Upper lobe of left lung (tissue), 6 donors: ENCODE results near the gene NHS. TPM values are rescaled to one million over a fixed set of nuclear protein-coding genes. Genes with fewer than 3 reads are reported as not detected.
"Not testable (repeated sequence)": the region's sequence is repeated elsewhere in the genome, so short reads cannot be mapped to it uniquely, and the experiment has no call there.

Experiments used
- ATAC-seq, 2 donors: fragments of 200-7000 bp; cut with Tn5 transposase; one replicate each; pipeline ENCODE4 v1.9.1; 2022; ENCODE audit warnings: mild to moderate bottlenecking in 2 of 2, moderate library complexity in 2 of 2; ENCODE audit not compliant: low FRiP score in 2 of 2
- DNase-seq, 2 donors: peaks; one replicate each; pipeline ENCODE4 v3.0.0-alpha.2; 2019 to 2020
- H3K27ac ChIP-seq, 4 donors: fragments of 200-600 bp; sonication (generic); one replicate each; pipeline ENCODE4 v1.5.1; 2016 to 2019
- H3K27me3 ChIP-seq, 4 donors: fragments of 200-600 bp; sonication (generic); one replicate each; pipeline ENCODE4 v1.5.1; 2017 to 2019
- H3K36me3 ChIP-seq, 4 donors: fragments of 200-600 bp; sonication (generic); one replicate each; pipeline ENCODE4 v1.5.1; 2016 to 2019
- H3K4me1 ChIP-seq, 4 donors: fragments of 200-600 bp; sonication (generic); one replicate each; pipeline ENCODE4 v1.5.1; 2018 to 2019
- H3K4me3 ChIP-seq, 4 donors: fragments of 200-600 bp; sonication (generic); one replicate each; pipeline ENCODE4 v1.5.1; 2017 to 2019; ENCODE audit warnings: mild to moderate bottlenecking in 2 of 4, moderate library complexity in 1 of 4
- H3K9me3 ChIP-seq, 4 donors: fragments of 200-600 bp; sonication (generic); one replicate each; pipeline ENCODE4 v1.5.1; 2018 to 2019
- EP300 ChIP-seq, 4 donors: sonication (generic); formaldehyde crosslinking; IDR thresholded peaks; one replicate each; pipeline ENCODE4 v1.5.1; 2017; ENCODE audit warnings: antibody characterized with exemption in 4 of 4, control low read depth in 2 of 4
- POLR2A ChIP-seq, 4 donors: fragments of 450-650 bp; IDR thresholded peaks; one replicate each; pipeline ENCODE4 v1.5.1; 2016 to 2017; ENCODE audit warnings: antibody characterized with exemption in 4 of 4, mild to moderate bottlenecking in 2 of 4
- POLR2AphosphoS5 ChIP-seq, 2 donors: sonication (generic); formaldehyde crosslinking; IDR thresholded peaks; one replicate each; pipeline ENCODE4 v1.5.1; 2017; ENCODE audit warnings: antibody characterized with exemption in 2 of 2
- WGBS, 2 donors: methylation state at CpG; one replicate each; pipeline ENCODE4 v1.1.5; 2017 to 2018; 5-methylcytosine and 5-hydroxymethylcytosine counted together
- total RNA-seq, 6 donors: library from RNA; depleted of rRNA in 4 of 6; stranded (reverse); fragments of >200 nt in 4 of 6; gene quantifications; one replicate each; pipeline versions ENCODE4 v1.1.0 to v1.2.1, GENCODE V29; 2016 to 2021
- TF ChIP-seq, protein P1 (sequence below), 6 experiments: fragments of 450-650 bp in 4 of 6; fragments of 200-600 bp in 2 of 6; sonication (generic) in 2 of 6; IDR thresholded peaks; one replicate each; pipeline ENCODE4 v1.5.1; 2016 to 2019; ENCODE audit warnings: antibody characterized with exemption in 6 of 6
- donor health status: DM: no; HTN: no; CAD: no; lungs with moderate emphysema.
- donor health status: DM: no; HTN: yes; CAD: no; lungs with severe emphysema.

The NHS gene
- total RNA-seq, 6 donors from 2014 or later = 0.46 to 6.3 (median 2.4) TPM

DNA sequence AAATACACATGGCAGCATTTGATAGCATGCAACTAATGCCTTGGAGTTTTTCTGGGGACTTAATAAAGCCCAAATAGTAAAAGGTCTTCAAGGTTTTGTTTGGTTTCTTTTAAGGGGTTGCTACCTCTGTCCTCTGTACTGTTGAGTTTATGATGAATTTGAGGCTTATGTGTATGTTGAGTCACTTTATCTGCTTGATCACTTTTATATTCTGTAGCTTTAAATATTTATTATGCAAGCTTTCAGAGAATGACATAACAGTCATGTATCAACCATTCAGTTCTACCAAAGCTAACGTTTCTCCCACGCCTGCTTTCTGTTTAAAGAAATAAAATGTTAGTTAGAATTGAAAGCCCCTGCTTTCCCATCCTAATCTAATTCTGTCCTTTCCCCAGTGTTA, 122.2 kb downstream of the NHS start:
- 57 to 65% methylated on average over 2 of the region's 2 CpGs for WGBS, 2 donors
- no peak for DNase-seq
- no peak for ATAC-seq
- H3K9me3 ChIP-seq = no peaks in the 10 kb centered on the region
- no peaks in the 10 kb centered on the region for H3K36me3 ChIP-seq
- no peak overlapping the region for H3K4me3 ChIP-seq
- TF ChIP-seq POLR2A (IDR thresholded peaks at IDR 0.05) (no peak), POLR2AphosphoS5 (IDR thresholded peaks at IDR 0.05) (no peak), EP300 (IDR thresholded peaks at IDR 0.05) (no peak)
- TF ChIP-seq, protein P1, sequence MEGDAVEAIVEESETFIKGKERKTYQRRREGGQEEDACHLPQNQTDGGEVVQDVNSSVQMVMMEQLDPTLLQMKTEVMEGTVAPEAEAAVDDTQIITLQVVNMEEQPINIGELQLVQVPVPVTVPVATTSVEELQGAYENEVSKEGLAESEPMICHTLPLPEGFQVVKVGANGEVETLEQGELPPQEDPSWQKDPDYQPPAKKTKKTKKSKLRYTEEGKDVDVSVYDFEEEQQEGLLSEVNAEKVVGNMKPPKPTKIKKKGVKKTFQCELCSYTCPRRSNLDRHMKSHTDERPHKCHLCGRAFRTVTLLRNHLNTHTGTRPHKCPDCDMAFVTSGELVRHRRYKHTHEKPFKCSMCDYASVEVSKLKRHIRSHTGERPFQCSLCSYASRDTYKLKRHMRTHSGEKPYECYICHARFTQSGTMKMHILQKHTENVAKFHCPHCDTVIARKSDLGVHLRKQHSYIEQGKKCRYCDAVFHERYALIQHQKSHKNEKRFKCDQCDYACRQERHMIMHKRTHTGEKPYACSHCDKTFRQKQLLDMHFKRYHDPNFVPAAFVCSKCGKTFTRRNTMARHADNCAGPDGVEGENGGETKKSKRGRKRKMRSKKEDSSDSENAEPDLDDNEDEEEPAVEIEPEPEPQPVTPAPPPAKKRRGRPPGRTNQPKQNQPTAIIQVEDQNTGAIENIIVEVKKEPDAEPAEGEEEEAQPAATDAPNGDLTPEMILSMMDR (IDR thresholded peaks at IDR 0.05) = no peak
- no peaks in the 10 kb centered on the region for H3K27me3 ChIP-seq
- no peak overlapping the region for H3K27ac ChIP-seq
- peaks cover 0 to 2% (median 0%) of the 10 kb centered on the region in 4 donors for H3K4me1 ChIP-seq

DNA sequence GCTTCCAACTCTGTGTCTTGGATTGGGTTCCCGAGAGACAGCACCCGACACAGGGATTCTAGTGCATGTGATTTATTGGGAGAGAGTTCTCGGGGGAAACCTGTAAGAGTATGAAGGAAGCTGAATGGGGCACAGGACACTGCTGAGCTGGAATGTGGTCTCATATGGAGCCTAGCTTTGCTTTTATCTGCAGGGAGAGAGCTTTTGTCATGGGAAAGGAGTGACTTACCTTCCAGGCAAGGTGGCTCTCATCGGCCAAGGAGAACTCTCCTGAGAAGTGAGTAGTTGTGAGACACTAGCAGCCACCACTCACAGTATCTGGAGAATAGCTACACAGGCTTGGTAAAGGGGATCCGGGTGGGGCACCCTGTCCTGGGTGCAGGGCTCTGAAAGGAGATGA, 124.5 kb downstream of the NHS start:
- H3K27me3 ChIP-seq = no peaks in the 10 kb centered on the region
- H3K9me3 ChIP-seq = no peaks in the 10 kb centered on the region
- no peak overlapping the region for H3K4me3 ChIP-seq
- TF ChIP-seq POLR2A (IDR thresholded peaks at IDR 0.05) (no peak), POLR2AphosphoS5 (IDR thresholded peaks at IDR 0.05) (no peak), EP300 (IDR thresholded peaks at IDR 0.05) (no peak)
- TF ChIP-seq, protein P1 (IDR thresholded peaks at IDR 0.05) = no peak
- no peak overlapping the region for H3K27ac ChIP-seq
- 80 to 100% methylated on average over 3 to 5 of the region's 5 CpGs for WGBS, 2 donors
- DNase-seq (no peak), ATAC-seq (no peak)
- H3K36me3 ChIP-seq = no peaks in the 10 kb centered on the region
- H3K4me1 ChIP-seq = peaks cover 0 to 2% (median 0%) of the 10 kb centered on the region in 4 donors

DNA sequence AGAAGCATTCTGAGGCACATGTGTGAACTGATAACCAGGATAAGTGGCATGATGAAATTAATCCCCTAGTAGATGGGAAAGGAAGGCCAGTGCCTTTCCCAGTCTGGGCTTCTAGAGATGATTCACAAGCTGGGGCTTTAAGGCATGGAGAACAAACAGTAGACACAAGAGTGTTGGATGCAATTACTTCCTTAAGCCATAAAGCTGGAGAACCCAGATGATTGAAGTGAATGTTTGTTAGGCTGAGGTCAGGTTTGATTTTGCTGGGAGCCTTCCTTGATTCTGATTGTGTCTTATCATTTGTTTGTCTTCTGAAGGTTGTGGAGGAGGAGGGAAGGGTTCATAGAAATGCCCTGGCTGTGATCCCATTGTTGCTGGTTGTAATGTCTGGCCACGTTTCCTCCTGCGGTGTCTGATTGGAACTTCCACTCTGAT, 125.2 kb downstream of the NHS start:
- DNase-seq = no peak
- H3K27me3 ChIP-seq = no peaks in the 10 kb centered on the region
- ATAC-seq = no peak
- 35 to 44% methylated on average over 2 of the region's 2 CpGs for WGBS, 2 donors
- H3K27ac ChIP-seq = no peak overlapping the region
- no peaks in the 10 kb centered on the region for H3K9me3 ChIP-seq
- no peaks in the 10 kb centered on the region for H3K36me3 ChIP-seq
- no peak overlapping the region for H3K4me3 ChIP-seq
- no peak for TF ChIP-seq POLR2AphosphoS5 (IDR thresholded peaks at IDR 0.05)
- TF ChIP-seq, protein P1 (IDR thresholded peaks at IDR 0.05) = no peak
- TF ChIP-seq POLR2A (IDR thresholded peaks at IDR 0.05) = no peak
- TF ChIP-seq EP300 (IDR thresholded peaks at IDR 0.05) = no peak
- peaks cover 0 to 2% (median 0%) of the 10 kb centered on the region in 4 donors for H3K4me1 ChIP-seq

DNA sequence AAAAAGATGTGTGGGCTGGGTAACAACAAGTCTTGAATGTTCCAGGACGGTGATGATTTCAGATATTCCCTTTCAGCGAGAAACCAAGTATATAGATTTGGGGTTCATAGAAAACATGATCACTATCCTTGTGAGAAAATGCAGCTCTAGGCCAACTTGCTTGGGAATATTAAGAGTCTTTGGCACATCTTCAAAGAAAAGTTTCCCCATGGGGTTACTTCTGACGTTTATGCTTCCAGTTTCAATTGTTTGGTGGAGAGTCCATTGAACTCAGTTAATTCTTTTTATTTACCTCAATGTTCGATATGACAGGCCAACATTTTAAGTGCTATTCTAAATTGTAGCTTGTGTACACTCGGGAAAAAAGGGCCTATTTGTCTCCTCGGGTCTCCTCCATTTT, 126.7 kb downstream of the NHS start:
- Histone ChIP-seq H3K36me3 (no peaks in the 10 kb centered on the region), H3K27ac (no peak overlapping the region), H3K27me3 (no peaks in the 10 kb centered on the region), H3K4me1 (peaks cover 0 to 2% (median 0%) of the 10 kb centered on the region in 4 donors), H3K9me3 (peaks cover 0 to 8% (median 2%) of the 10 kb centered on the region in 4 donors), H3K4me3 (no peak overlapping the region)
- TF ChIP-seq EP300 (IDR thresholded peaks at IDR 0.05) (no peak), POLR2AphosphoS5 (IDR thresholded peaks at IDR 0.05) (no peak), POLR2A (IDR thresholded peaks at IDR 0.05) (no peak)
- TF ChIP-seq, protein P1 (IDR thresholded peaks at IDR 0.05) = no peak
- ATAC-seq = no peak
- 51% methylated on average over 6 of the region's 6 CpGs for WGBS, 2 donors
- no peak for DNase-seq

DNA sequence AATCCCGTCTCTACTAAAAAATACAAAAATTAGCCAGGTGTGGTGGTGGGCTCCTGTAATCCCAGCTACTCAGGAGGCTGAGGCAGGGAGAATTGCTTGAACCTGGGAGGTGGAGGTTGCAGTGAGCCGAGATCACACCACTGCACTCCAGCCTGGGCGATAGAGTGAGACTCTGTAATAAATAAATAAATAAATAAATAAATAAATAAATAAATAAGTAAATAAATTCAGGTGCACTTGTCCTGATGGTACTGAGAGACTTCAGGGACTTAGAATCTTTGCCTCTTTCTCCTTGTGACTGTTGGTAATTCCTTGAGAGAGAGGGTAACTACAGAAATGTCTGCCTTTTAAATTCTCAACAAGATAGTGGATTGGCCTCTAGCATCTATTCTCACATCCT, 131.4 kb downstream of the NHS start:
- DNase-seq, H3K27me3 ChIP-seq, H3K27ac ChIP-seq, H3K36me3 ChIP-seq, ATAC-seq, H3K4me3 ChIP-seq, H3K4me1 ChIP-seq: not testable (repeated sequence)
- WGBS, 2 donors = 89 to 96% methylated on average over 2 to 3 of the region's 3 CpGs
- peaks cover 0 to 11% (median 3%) of the 10 kb centered on the region in 4 donors for H3K9me3 ChIP-seq
